Thymus (tissue), 14 donors: ENCODE data around the gene CCND3. TPM values are rescaled to one million over a fixed set of nuclear protein-coding genes. Genes with fewer than 3 reads are reported as not detected.

Source experiments
- DNase-seq, 9 donors: peaks; one replicate each; pipeline ENCODE4 v3.0.0-alpha.2; 2013; ENCODE audit warnings: low spot score in 9 of 9, low read depth in 6 of 9, missing footprints in 1 of 9
- H3K27ac ChIP-seq, 2 donors: one replicate each; pipeline ENCODE4 v1.5.1; 2013; ENCODE audit warnings: control low read depth in 1 of 2, low read depth in 1 of 2, low read length in 1 of 2, mild to moderate bottlenecking in 1 of 2, moderate library complexity in 1 of 2
- H3K27me3 ChIP-seq, 2 donors: one replicate each; pipeline ENCODE4 v1.5.1; 2013; ENCODE audit warnings: low read length in 1 of 2; ENCODE audit not compliant: control insufficient read depth in 2 of 2, insufficient read depth in 1 of 2
- H3K36me3 ChIP-seq, 2 donors: one replicate each; pipeline ENCODE4 v1.5.1; 2013; ENCODE audit warnings: low read length in 1 of 2, mild to moderate bottlenecking in 1 of 2, moderate library complexity in 1 of 2; ENCODE audit not compliant: control insufficient read depth in 2 of 2, insufficient read depth in 2 of 2
- H3K4me1 ChIP-seq, 2 donors: one replicate each; pipeline ENCODE4 v1.5.1; 2013; ENCODE audit warnings: low read length in 2 of 2; ENCODE audit not compliant: control insufficient read depth in 2 of 2, insufficient read depth in 2 of 2
- H3K4me3 ChIP-seq, 2 donors: one replicate each; pipeline ENCODE4 v1.5.1; 2013; ENCODE audit warnings: low read length in 2 of 2, control low read depth in 1 of 2, mild to moderate bottlenecking in 1 of 2
- H3K9me3 ChIP-seq, 2 donors: one replicate each; pipeline ENCODE4 v1.5.1; 2013; ENCODE audit warnings: low read length in 1 of 2, mild to moderate bottlenecking in 1 of 2; ENCODE audit not compliant: control insufficient read depth in 2 of 2, insufficient read depth in 1 of 2
- WGBS: extraction: QIAGEN DNeasy Blood & Tissue Kit; methylation state at CpG from one replicate; pipeline ENCODE4 v1.1.7; 2013; 5-methylcytosine and 5-hydroxymethylcytosine counted together
- long read RNA-seq, 10 donors: transcript quantifications; one replicate each; lab custom pipeline, GENCODE V29; 2026
- polyA plus RNA-seq: library from polyadenylated mRNA; stranded (reverse); fragments of 200-250 nt; gene quantifications from one replicate; pipeline ENCODE4 v1.2.3, GENCODE V29; 2013
- total RNA-seq: library from RNA; stranded (reverse); fragments of 120-200 nt; gene quantifications from one replicate; pipeline ENCODE4 v1.2.4, GENCODE V29; 2013
- donor health status: healthy.

CCND3 gene
- 131 TPM for total RNA-seq
- polyA plus RNA-seq, result 277 TPM
- long read RNA-seq, donor 1, transcript CCND3-203 (5 exons, 2,085 nt), result major isoform, 9 of 18 reads
- long read RNA-seq, donor 1, partial matches to known transcripts, result 6 of 18 reads
- long read RNA-seq, donor 1, other reads (novel, unspliced or antisense), result 0 of 18 reads
- long read RNA-seq, donor 2, result 0 reads
- long read RNA-seq, donor 3, transcript CCND3-203 (5 exons, 2,085 nt), result major isoform, 76 of 187 reads
- long read RNA-seq, donor 3, transcript CCND3-202 (5 exons, 2,133 nt), result minor isoform, 27 of 187 reads
- long read RNA-seq, donor 3, transcript CCND3-205 (4 exons, 1,843 nt), result minor isoform, 22 of 187 reads
- long read RNA-seq, donor 3, partial matches to known transcripts, result 55 of 187 reads
- long read RNA-seq, donor 3, other reads (novel, unspliced or antisense), result 0 of 187 reads
- long read RNA-seq, donor 4, transcript CCND3-202 (5 exons, 2,133 nt), result minor isoform, 14 of 88 reads
- long read RNA-seq, donor 4, transcript CCND3-203 (5 exons, 2,085 nt), result major isoform, 43 of 88 reads
- long read RNA-seq, donor 4, transcript CCND3-205 (4 exons, 1,843 nt), result minor isoform, 5 of 88 reads
- long read RNA-seq, donor 4, partial matches to known transcripts, result 24 of 88 reads
- long read RNA-seq, donor 4, other reads (novel, unspliced or antisense), result 0 of 88 reads
- long read RNA-seq, donor 5, transcript CCND3-202 (5 exons, 2,133 nt), result minor isoform, 37 of 148 reads
- long read RNA-seq, donor 5, transcript CCND3-205 (4 exons, 1,843 nt), result minor isoform, 19 of 148 reads
- long read RNA-seq, donor 5, transcript CCND3-203 (5 exons, 2,085 nt), result major isoform, 62 of 148 reads
- long read RNA-seq, donor 5, partial matches to known transcripts, result 18 of 148 reads
- long read RNA-seq, donor 5, other reads (novel, unspliced or antisense), result 0 of 148 reads
- long read RNA-seq, donor 6, transcript CCND3-202 (5 exons, 2,133 nt), result minor isoform, 23 of 126 reads
- long read RNA-seq, donor 6, transcript CCND3-203 (5 exons, 2,085 nt), result major isoform, 63 of 126 reads
- long read RNA-seq, donor 6, transcript CCND3-205 (4 exons, 1,843 nt), result minor isoform, 13 of 126 reads
- long read RNA-seq, donor 6, partial matches to known transcripts, result 24 of 126 reads
- long read RNA-seq, donor 6, other reads (novel, unspliced or antisense), result 0 of 126 reads
- long read RNA-seq, donor 7, transcript CCND3-202 (5 exons, 2,133 nt), result minor isoform, 19 of 158 reads
- long read RNA-seq, donor 7, transcript CCND3-203 (5 exons, 2,085 nt), result major isoform, 57 of 158 reads
- long read RNA-seq, donor 7, transcript CCND3-205 (4 exons, 1,843 nt), result minor isoform, 14 of 158 reads
- long read RNA-seq, donor 7, partial matches to known transcripts, result 68 of 158 reads
- long read RNA-seq, donor 7, other reads (novel, unspliced or antisense), result 0 of 158 reads
- long read RNA-seq, donor 8, transcript CCND3-203 (5 exons, 2,085 nt), result major isoform, 30 of 80 reads
- long read RNA-seq, donor 8, transcript CCND3-202 (5 exons, 2,133 nt), result minor isoform, 11 of 80 reads
- long read RNA-seq, donor 8, partial matches to known transcripts, result 24 of 80 reads
- long read RNA-seq, donor 8, other reads (novel, unspliced or antisense), result 9 of 80 reads
- long read RNA-seq, donor 9, transcript CCND3-203 (5 exons, 2,085 nt), result major isoform, 66 of 113 reads
- long read RNA-seq, donor 9, transcript CCND3-202 (5 exons, 2,133 nt), result minor isoform, 11 of 113 reads
- long read RNA-seq, donor 9, transcript CCND3-205 (4 exons, 1,843 nt), result minor isoform, 8 of 113 reads
- long read RNA-seq, donor 9, partial matches to known transcripts, result 22 of 113 reads
- long read RNA-seq, donor 9, other reads (novel, unspliced or antisense), result 0 of 113 reads
- long read RNA-seq, donor 10, transcript CCND3-205 (4 exons, 1,843 nt), result minor isoform, 7 of 194 reads
- long read RNA-seq, donor 10, transcript CCND3-203 (5 exons, 2,085 nt), result major isoform, 92 of 194 reads
- long read RNA-seq, donor 10, transcript CCND3-202 (5 exons, 2,133 nt), result minor isoform, 9 of 194 reads
- long read RNA-seq, donor 10, partial matches to known transcripts, result 82 of 194 reads
- long read RNA-seq, donor 10, other reads (novel, unspliced or antisense), result 0 of 194 reads

DNA sequence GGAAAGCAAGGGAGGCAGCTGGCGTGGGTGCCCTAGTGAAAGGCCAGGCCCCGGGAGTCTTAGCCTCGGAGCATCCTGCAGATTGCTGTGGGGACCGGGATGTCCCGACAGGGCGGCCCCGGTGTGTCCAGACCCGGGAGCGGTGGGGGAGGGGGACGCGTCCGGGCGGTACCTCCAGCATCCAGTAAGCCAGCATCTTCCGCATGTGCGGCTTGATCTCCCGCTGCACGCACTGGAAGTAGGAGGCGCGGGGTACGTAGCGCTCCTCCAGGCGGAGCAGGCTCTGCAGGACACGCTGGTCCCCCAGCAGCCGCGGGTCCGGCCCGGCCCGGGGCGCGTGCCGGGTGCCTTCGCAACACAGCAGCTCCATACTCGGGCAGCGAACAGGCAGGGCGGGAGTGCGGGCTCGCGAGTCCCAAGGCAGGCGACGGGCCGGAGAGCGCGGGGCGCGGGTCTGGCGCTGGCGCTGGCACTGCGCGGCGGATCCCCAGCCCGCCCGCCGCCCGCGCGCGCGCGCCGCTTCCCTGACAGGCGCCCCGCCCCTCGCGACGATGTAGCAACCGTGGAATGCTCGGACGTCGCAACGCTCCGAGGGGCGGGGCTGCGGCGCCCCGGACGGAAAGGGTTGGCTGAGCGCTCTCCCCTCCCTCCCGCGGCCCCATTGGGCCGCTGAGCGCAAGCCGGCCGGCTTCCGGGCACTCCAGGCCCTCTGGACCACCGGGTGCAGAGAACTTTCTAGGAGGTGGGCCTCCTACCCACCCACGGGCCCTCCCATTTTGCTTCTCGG, at the start of gene CCND3:
Gene CCND3 (minus strand): TSS at position 529 of the 787 bp plus-strand sequence. CDS start 159 bp downstream, at position 370.
- Histone ChIP-seq H3K9me3 (no peaks in the 10 kb centered on the region), H3K27ac (peak within 1 kb of the TSS; percentile 77 to 93), H3K4me3 (peak within 1 kb of the TSS; percentile 62 to 99), H3K27me3 (no peaks in the 10 kb centered on the region), H3K36me3 (peaks cover 45% of the 10 kb centered on the region in 2 donors), H3K4me1 (peaks cover 43 to 55% of the 10 kb centered on the region in 2 donors)
- DNase-seq, result peak in 7 of 9 donors; percentile 45 to 90 (median 83)
- under 1% methylated on average over 87 of the region's 87 CpGs for WGBS

DNA sequence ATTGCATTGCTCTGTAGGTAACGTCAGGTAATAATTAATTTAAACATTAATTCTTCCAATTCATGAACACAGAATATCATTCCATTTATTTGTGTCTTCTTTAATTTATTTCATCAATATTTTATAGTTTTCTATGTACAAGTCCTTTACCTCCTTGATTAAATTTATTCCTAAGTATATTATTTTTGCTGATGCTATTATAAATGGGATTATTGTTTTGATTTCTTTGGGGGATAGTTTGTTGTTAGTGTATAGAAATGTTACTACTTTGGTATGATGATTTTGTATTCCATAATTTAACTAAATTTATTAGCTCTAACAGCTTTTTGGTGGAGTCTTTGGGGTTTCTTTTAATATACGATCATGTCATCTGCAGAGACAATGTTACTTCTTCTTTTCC, 44.7 kb upstream of the CCND3 start:
- WGBS, result 96% methylated on average over 2 of the region's 2 CpGs
- no peak for DNase-seq
- Histone ChIP-seq H3K4me3 (no peak overlapping the region), H3K9me3 (peaks cover 0 to 4% of the 10 kb centered on the region in 2 donors), H3K27ac (no peak overlapping the region), H3K36me3 (peaks cover 0 to 3% of the 10 kb centered on the region in 2 donors), H3K4me1 (peaks cover 2 to 16% of the 10 kb centered on the region in 2 donors), H3K27me3 (no peaks in the 10 kb centered on the region)

DNA sequence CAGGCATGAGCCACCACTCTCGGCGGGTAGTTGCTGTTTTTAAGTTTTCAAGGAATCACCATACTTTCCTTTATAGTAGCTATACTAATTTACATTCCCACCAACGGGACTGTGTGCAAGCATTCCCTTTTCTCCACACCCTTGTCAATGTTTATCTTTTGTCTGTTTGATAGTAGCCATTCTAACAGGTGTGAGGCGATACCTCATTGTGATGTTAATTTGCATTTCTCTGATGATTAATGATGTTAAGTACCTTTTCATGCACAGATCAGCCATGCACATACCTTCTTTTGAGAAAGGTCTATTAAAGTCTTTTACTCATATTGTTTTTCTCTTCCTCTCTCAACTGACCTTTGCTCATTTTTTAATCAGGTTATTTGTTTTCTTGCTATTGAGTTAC, 43.0 kb upstream of the CCND3 start:
- Histone ChIP-seq H3K27ac (no peak overlapping the region), H3K27me3 (no peaks in the 10 kb centered on the region), H3K36me3 (peaks cover 0 to 3% of the 10 kb centered on the region in 2 donors), H3K4me1 (peaks cover 1 to 20% of the 10 kb centered on the region in 2 donors), H3K4me3 (no peak overlapping the region), H3K9me3 (no peaks in the 10 kb centered on the region)
- DNase-seq, result no peak
- WGBS, result 74% methylated on average over 4 of the region's 4 CpGs

DNA sequence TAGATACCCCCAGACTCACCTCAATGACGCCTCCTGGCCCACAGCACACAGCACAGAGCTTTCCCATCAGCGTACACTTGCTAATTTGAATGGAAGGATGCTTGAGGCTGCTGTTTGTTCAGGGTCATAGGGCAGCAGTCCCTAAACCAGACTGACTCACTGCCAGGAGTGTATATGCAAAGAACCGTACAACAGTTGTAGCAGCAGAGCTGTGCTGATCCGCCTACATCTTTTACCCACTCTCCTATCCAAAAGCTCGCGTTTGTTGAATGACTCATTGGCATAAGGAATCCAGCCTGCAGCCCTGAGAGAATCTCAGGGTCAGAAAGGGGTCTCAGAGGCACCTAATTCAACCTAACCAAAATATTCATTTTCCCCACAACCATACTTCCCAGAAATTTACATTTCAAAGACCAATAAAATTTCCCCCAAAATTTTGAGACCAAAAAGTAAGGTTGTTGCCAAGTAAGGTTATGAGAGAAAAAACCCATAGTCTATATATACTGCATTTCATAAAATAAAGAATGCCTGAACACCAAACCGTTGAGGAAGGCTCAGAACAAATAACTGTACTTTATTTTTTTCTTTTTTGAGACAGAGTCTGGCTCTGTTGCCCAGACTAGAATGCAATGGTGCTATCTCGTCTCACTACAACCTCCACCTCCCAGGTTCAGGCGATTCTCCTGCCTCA, 35.3 kb upstream of the CCND3 start:
- H3K4me3 ChIP-seq, result no peak overlapping the region
- no peaks in the 10 kb centered on the region for H3K27me3 ChIP-seq
- peaks cover 12 to 44% of the 10 kb centered on the region in 2 donors for H3K4me1 ChIP-seq
- no peak for DNase-seq
- H3K36me3 ChIP-seq, result peaks cover 23 to 31% of the 10 kb centered on the region in 2 donors
- 78% methylated on average over 9 of the region's 9 CpGs for WGBS
- H3K27ac ChIP-seq, result peak overlapping the region in 1 of 2 donors; percentile 3
- H3K9me3 ChIP-seq, result no peaks in the 10 kb centered on the region

DNA sequence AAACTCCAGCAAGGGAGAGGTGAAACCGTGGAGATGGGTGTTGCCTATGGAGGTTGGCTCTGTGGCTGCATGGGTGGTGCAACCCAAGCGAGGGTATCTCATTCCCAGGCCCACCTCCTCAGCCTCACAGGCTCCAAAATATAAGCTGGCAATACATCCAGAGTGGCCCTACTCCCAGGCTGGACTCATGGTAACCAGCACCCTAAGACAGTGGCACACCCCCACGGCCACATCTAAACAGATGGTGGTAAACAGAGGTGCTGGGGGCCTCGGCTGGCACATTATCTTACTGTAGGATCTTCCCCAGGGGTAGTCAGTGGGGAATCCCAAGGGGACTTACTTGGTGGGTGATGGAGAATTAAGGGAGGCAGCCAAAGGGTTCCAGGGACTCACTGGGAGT, 33.7 kb upstream of the CCND3 start:
- peaks cover 23 to 36% of the 10 kb centered on the region in 2 donors for H3K36me3 ChIP-seq
- peaks cover 12 to 48% of the 10 kb centered on the region in 2 donors for H3K4me1 ChIP-seq
- H3K9me3 ChIP-seq, result no peaks in the 10 kb centered on the region
- no peaks in the 10 kb centered on the region for H3K27me3 ChIP-seq
- H3K27ac ChIP-seq, result no peak overlapping the region
- 78% methylated on average over 4 of the region's 4 CpGs for WGBS
- H3K4me3 ChIP-seq, result no peak overlapping the region
- no peak for DNase-seq

DNA sequence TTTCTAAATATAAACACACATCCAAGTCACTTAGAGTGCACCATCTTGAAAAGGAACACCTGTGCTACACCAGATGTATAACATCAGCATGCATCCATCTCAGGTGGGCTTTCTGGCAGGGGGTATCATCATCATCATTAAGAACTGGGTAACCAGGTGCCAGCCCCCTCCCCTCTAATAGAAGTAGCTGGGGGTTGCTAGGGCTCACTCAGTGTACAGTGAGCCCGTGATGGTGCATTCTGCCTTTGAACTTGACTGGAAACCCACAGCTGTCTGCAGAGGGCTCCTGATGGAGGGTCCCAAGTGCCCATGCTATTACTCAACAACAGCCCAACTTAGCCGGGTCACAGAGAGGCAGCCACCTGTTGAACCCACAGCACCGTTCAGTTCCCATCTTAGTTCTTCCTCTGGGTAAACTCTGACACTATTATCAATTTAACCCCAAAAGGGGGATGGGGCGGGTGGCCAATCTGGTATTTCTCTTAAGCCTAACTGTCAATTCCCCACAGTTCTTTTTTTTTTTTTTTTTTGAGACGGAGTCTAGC, 32.7 kb upstream of the CCND3 start:
- Histone ChIP-seq H3K36me3 (peaks cover 23 to 36% of the 10 kb centered on the region in 2 donors), H3K9me3 (no peaks in the 10 kb centered on the region), H3K4me3 (no peak overlapping the region), H3K27me3 (no peaks in the 10 kb centered on the region), H3K27ac (peak overlapping the region in 1 of 2 donors; percentile 64), H3K4me1 (peaks cover 12 to 44% of the 10 kb centered on the region in 2 donors)
- peak in 2 of 9 donors; percentile 13 to 21 for DNase-seq
- WGBS, result 84% methylated on average over 5 of the region's 5 CpGs

DNA sequence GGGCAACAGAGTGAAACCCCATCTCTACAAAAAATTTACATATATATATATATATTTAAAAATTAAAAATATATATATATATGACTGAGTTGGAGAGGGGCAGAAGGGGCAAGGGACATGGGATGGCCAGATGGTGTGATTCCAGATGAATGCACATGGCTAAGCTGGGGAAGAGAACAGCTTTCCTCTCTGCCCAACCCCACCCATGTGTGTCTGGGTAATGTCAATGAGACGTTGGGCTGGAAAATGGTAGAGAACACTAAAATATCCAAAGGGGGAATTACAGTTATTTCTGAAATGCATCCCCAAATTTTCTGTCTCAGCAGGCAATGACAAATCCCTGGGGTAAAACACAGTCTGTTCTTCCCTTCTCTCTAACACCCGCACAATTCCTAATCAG, 31.2 kb upstream of the CCND3 start:
- no peak overlapping the region for H3K27ac ChIP-seq
- WGBS, result 96% methylated on average over 2 of the region's 2 CpGs
- no peaks in the 10 kb centered on the region for H3K27me3 ChIP-seq
- no peak overlapping the region for H3K4me3 ChIP-seq
- H3K36me3 ChIP-seq, result peaks cover 20 to 34% of the 10 kb centered on the region in 2 donors
- peaks cover 16 to 35% of the 10 kb centered on the region in 2 donors for H3K4me1 ChIP-seq
- DNase-seq, result no peak
- H3K9me3 ChIP-seq, result no peaks in the 10 kb centered on the region
